ENCODE results near the gene ARF6. TPM values are rescaled to one million over a fixed set of nuclear protein-coding genes. Genes with fewer than 3 reads are reported as not detected.

ARF6 gene
- total RNA-seq, 1 experiment from 2014 or later: 63.2 TPM

DNA sequence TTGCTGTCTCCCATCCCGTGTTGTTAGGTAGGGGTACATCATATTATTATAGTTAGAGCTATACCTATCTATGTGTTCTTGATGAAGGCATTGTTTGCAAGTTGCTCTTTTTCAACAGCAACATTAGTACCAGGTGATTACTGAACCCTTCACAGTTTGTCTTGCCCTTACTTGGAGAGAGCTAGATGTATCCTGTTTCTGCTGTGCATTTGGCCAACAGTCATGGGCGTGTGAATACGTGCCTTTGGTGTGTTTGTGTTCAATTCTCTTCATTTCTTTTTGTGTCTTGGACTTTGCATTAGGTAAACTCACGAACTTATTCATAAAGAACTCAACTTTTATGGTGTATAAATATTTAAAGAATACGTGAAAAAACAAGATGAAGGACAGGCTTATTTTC, 14.3 kb downstream of the ARF6 start:
- Histone ChIP-seq H3K27me3 (ENCODE audit: control insufficient read depth, insufficient read depth, low read length) (no peaks in the 10 kb centered on the region), H3K9me3 (ENCODE audit: control insufficient read depth, insufficient read depth, low read depth, low read length) (no peaks in the 10 kb centered on the region), H3K36me3 (ENCODE audit: control insufficient read depth, insufficient read depth, low read length) (no peaks in the 10 kb centered on the region), H3K4me1 (ENCODE audit: control insufficient read depth, insufficient read depth, low read length) (peaks cover 35% of the 10 kb centered on the region), H3K27ac (ENCODE audit: low read length) (peak overlapping the region; percentile 90), H3K4me3 (ENCODE audit: low read depth in 2 of 2, low read length in 2 of 2) (no peak overlapping the region)
- no TSS peak for BruUV-seq (replicated peaks)
- ChIA-PET CTCF (no interaction called here), POLR2A (no interaction called here)
- no peak for TF ChIP-seq TCF7L2 (IDR thresholded peaks at IDR 0.05; ENCODE audit: low read depth, low read length)
- no peak for TF ChIP-seq POLR2AphosphoS5 (IDR thresholded peaks at IDR 0.05; ENCODE audit: low read depth, low read length)
- TF ChIP-seq SIN3A (IDR thresholded peaks at IDR 0.05; ENCODE audit: borderline replicate concordance, insufficient read depth, low read depth, low read length): no peak
- TF ChIP-seq, protein P1, sequence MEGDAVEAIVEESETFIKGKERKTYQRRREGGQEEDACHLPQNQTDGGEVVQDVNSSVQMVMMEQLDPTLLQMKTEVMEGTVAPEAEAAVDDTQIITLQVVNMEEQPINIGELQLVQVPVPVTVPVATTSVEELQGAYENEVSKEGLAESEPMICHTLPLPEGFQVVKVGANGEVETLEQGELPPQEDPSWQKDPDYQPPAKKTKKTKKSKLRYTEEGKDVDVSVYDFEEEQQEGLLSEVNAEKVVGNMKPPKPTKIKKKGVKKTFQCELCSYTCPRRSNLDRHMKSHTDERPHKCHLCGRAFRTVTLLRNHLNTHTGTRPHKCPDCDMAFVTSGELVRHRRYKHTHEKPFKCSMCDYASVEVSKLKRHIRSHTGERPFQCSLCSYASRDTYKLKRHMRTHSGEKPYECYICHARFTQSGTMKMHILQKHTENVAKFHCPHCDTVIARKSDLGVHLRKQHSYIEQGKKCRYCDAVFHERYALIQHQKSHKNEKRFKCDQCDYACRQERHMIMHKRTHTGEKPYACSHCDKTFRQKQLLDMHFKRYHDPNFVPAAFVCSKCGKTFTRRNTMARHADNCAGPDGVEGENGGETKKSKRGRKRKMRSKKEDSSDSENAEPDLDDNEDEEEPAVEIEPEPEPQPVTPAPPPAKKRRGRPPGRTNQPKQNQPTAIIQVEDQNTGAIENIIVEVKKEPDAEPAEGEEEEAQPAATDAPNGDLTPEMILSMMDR (IDR thresholded peaks at IDR 0.05): no peak
- TF ChIP-seq, protein P2, sequence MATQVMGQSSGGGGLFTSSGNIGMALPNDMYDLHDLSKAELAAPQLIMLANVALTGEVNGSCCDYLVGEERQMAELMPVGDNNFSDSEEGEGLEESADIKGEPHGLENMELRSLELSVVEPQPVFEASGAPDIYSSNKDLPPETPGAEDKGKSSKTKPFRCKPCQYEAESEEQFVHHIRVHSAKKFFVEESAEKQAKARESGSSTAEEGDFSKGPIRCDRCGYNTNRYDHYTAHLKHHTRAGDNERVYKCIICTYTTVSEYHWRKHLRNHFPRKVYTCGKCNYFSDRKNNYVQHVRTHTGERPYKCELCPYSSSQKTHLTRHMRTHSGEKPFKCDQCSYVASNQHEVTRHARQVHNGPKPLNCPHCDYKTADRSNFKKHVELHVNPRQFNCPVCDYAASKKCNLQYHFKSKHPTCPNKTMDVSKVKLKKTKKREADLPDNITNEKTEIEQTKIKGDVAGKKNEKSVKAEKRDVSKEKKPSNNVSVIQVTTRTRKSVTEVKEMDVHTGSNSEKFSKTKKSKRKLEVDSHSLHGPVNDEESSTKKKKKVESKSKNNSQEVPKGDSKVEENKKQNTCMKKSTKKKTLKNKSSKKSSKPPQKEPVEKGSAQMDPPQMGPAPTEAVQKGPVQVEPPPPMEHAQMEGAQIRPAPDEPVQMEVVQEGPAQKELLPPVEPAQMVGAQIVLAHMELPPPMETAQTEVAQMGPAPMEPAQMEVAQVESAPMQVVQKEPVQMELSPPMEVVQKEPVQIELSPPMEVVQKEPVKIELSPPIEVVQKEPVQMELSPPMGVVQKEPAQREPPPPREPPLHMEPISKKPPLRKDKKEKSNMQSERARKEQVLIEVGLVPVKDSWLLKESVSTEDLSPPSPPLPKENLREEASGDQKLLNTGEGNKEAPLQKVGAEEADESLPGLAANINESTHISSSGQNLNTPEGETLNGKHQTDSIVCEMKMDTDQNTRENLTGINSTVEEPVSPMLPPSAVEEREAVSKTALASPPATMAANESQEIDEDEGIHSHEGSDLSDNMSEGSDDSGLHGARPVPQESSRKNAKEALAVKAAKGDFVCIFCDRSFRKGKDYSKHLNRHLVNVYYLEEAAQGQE (IDR thresholded peaks at IDR 0.05; ENCODE audit: insufficient read depth in 1 of 2, low read depth in 2 of 2, low read length in 1 of 2): no peak
- in situ Hi-C loops (cut with HindIII; ENCODE audit: low pct_unique_long_range_greater_than_20kb, low sequenced_read_pairs) (no loop called here), intact Hi-C loops (cut with micrococcal nuclease; ENCODE audit: unreplicated experiment) (no loop called here)
- DNase-seq (ENCODE audit: low read depth, low spot score) (no peak), ATAC-seq (peak; percentile 49; the same call in 1 of the 2 replicates)

DNA sequence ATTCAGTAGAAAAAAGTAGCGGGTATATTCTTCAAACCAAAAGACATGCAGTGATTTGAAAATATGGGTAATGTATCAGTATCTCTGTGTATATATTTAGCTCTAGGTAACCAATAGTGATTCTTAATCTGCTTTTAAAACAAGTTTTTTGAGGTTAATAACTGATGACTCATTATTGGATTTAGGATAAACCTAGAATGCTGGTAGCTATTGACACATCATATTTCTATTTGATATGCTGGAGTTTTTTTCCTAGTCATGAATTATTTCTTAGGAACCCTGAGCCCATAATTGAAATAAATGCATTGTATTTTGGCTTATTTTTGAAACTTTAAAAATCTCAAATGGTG, 15.5 kb downstream of the ARF6 start:
- Histone ChIP-seq H3K36me3 (ENCODE audit: control insufficient read depth, insufficient read depth, low read length) (no peaks in the 10 kb centered on the region), H3K4me1 (ENCODE audit: control insufficient read depth, insufficient read depth, low read length) (peaks cover 33% of the 10 kb centered on the region), H3K4me3 (ENCODE audit: low read depth in 2 of 2, low read length in 2 of 2) (no peak overlapping the region), H3K9me3 (ENCODE audit: control insufficient read depth, insufficient read depth, low read depth, low read length) (no peaks in the 10 kb centered on the region), H3K27me3 (ENCODE audit: control insufficient read depth, insufficient read depth, low read length) (no peaks in the 10 kb centered on the region), H3K27ac (ENCODE audit: low read length) (peak overlapping the region; percentile 90)
- no peak for DNase-seq (ENCODE audit: low read depth, low spot score)
- TF ChIP-seq, protein P1 (IDR thresholded peaks at IDR 0.05): no peak
- no peak for TF ChIP-seq TCF7L2 (IDR thresholded peaks at IDR 0.05; ENCODE audit: low read depth, low read length)
- TF ChIP-seq POLR2AphosphoS5 (IDR thresholded peaks at IDR 0.05; ENCODE audit: low read depth, low read length): no peak
- TF ChIP-seq, protein P2 (IDR thresholded peaks at IDR 0.05; ENCODE audit: insufficient read depth in 1 of 2, low read depth in 2 of 2, low read length in 1 of 2): no peak
- TF ChIP-seq SIN3A (IDR thresholded peaks at IDR 0.05; ENCODE audit: borderline replicate concordance, insufficient read depth, low read depth, low read length): no peak
- no peak for ATAC-seq
- no TSS peak for BruUV-seq (replicated peaks)
- intact Hi-C loops (cut with micrococcal nuclease; ENCODE audit: unreplicated experiment): no loop called here
- CTCF ChIA-PET: no interaction called here
- POLR2A ChIA-PET: no interaction called here
- in situ Hi-C loops (cut with HindIII; ENCODE audit: low pct_unique_long_range_greater_than_20kb, low sequenced_read_pairs): no loop called here

All from Panc1 (cell line).